ENCODE data around the gene IFI6.

- TF ChIP-seq POLR2A (IDR thresholded peaks at IDR 0.05; ENCODE audit: low read depth, low read length) (no peak), POLR2AphosphoS5 (IDR thresholded peaks at IDR 0.05; ENCODE audit: low read depth, low read length) (no peak), TAF1 (IDR thresholded peaks at IDR 0.05; ENCODE audit: low read depth, low read length) (no peak), SPI1 (IDR thresholded peaks at IDR 0.05; ENCODE audit: low read depth, low read length) (0 out of 2 replicates have a peak, but pooled peaks have one; percentile 29), POU2F2 (IDR thresholded peaks at IDR 0.05; ENCODE audit: low read depth, low read length) (no peak)
These were observed 19.7 kb downstream of the IFI6 start for GRCh38 chr1:27652111-27652864.
